ENCODE measurements around the gene TMEM174. TPM values are rescaled to one million over a fixed set of nuclear protein-coding genes. Genes with fewer than 3 reads are reported as not detected.

The TMEM174 gene
- total and polyA plus RNA-seq, 2 of the 4 experiments (the other 2 are of a cell fraction): not detected

- dilution Hi-C loops (cut with HindIII; ENCODE audit: low sequenced_read_pairs, unreplicated experiment): no loop called here
- Histone ChIP-seq H4K5ac (ENCODE audit: low read depth, low read length) (no peak overlapping the region), H2AK5ac (ENCODE audit: low read depth, low read length) (no peak overlapping the region), H3K14ac (replicated peaks; ENCODE audit: low read depth, low read length) (no peak overlapping the region), H3K27ac (ENCODE audit: insufficient read depth, low read length) (no peak overlapping the region), H2BK20ac (ENCODE audit: low read depth, low read length) (no peak overlapping the region), H4K8ac (ENCODE audit: low read depth in 2 of 2, low read length in 2 of 2) (no peak overlapping the region), H2AK9ac (replicated peaks; ENCODE audit: low read depth, low read length, poor library complexity) (no peak overlapping the region), H4K20me1 (ENCODE audit: insufficient read depth, low read length) (no peaks in the 10 kb centered on the region), H3K27me3 (ENCODE audit: control insufficient read depth, insufficient read depth, low read length) (peaks cover 3% of the 10 kb centered on the region; the same call in 1 of the 2 replicates), H3K4ac (ENCODE audit: low read depth, low read length) (no peak overlapping the region), H2BK5ac (ENCODE audit: low read depth, low read length, poor library complexity, severe bottlenecking) (no peak overlapping the region), H3K36me3 (ENCODE audit: control insufficient read depth, insufficient read depth, low read length) (no peaks in the 10 kb centered on the region), H3K56ac (ENCODE audit: extremely low read depth, insufficient read depth, low read length) (no peak overlapping the region), H3K9ac (ENCODE audit: low read depth, low read length) (no peak overlapping the region), H2AFZ (replicated peaks; ENCODE audit: low read length, poor library complexity) (no peak overlapping the region), H3K9me3 (ENCODE audit: control insufficient read depth, insufficient read depth, low read length) (no peaks in the 10 kb centered on the region), H3K18ac (ENCODE audit: low read depth, low read length) (no peak overlapping the region), H3K9me1 (ENCODE audit: insufficient read depth, low read length) (no peaks in the 10 kb centered on the region), H3K4me2 (ENCODE audit: low read depth, low read length) (no peak overlapping the region), H3K4me1 (ENCODE audit: control insufficient read depth, insufficient read depth, low read length) (no peaks in the 10 kb centered on the region), H2BK15ac (ENCODE audit: low read depth, low read length) (no peak overlapping the region), H3K79me1 (ENCODE audit: low read depth in 1 of 2, low read length in 2 of 2) (no peaks in the 10 kb centered on the region), H2BK120ac (ENCODE audit: low read depth, low read length) (no peak overlapping the region), H4K91ac (ENCODE audit: insufficient read depth, low read depth, low read length) (no peak overlapping the region), H3K4me3 (ENCODE audit: insufficient read depth, low read depth, low read length) (no peak overlapping the region), H3K23ac (ENCODE audit: low read depth, low read length) (no peak overlapping the region)
- no CpG with 5 or more reads among the region's 1 CpG for WGBS, 2 experiments (ENCODE audit: extremely low coverage in 2 of 2, insufficient read length in 1 of 2)
- ATAC-seq (ENCODE audit: low read depth) (no peak), DNase-seq (no peak)
- intact Hi-C loops (cut with micrococcal nuclease): no loop called here
- POLR2A ChIA-PET (ENCODE audit: unreplicated experiment): no interaction called here
- no TSS peak for BruUV-seq (replicated peaks)
- no peak for TF ChIP-seq POLR2A (IDR thresholded peaks at IDR 0.05; ENCODE audit: low read depth, low read length)
- CTCF ChIA-PET: interaction anchor here (1.0 to 1.4 kb wide), 2 partner anchors 51 to 230 kb away, joined by 3 to 4 read pairs; no protein-coding TSS in a partner anchor
- in situ Hi-C loops (cut with MboI; ENCODE audit: low sequenced_read_pairs): loop anchor here (10.0 kb wide), 1 partner anchor 224 kb away; the partner anchor contains the start of gene FOXD1
These were observed 48.2 kb downstream of the TMEM174 start for GRCh38 chr5:73221161-73221560.

Measured in IMR-90 (cell line).